HCT116 (cell line): Measurements from ENCODE around the gene DTWD2. TPM values are rescaled to one million over a fixed set of nuclear protein-coding genes. Genes with fewer than 3 reads are reported as not detected.

Experiments
- EZH2 ChIP-seq: fragments of 200-600 bp; sonication (generic); IDR thresholded peaks from 2 replicates; pipeline ENCODE4 v1.6.1; 2017; ENCODE audit warnings: antibody characterized with exemption, mixed run types
- FOSL1 ChIP-seq: IDR thresholded peaks from 2 replicates; pipeline ENCODE4 v1.6.1; 2012; ENCODE audit warnings: low read depth
- POLR2AphosphoS5 ChIP-seq: IDR thresholded peaks from 2 replicates; pipeline ENCODE4 v1.6.1; 2011; ENCODE audit warnings: mild to moderate bottlenecking, low read depth, low read length, moderate library complexity
- RAD21 ChIP-seq: IDR thresholded peaks from 2 replicates; pipeline ENCODE4 v1.6.1; 2012; ENCODE audit warnings: low read depth, mild to moderate bottlenecking
- SIN3A ChIP-seq: IDR thresholded peaks from 2 replicates; pipeline ENCODE4 v1.6.1; 2012; ENCODE audit warnings: low read depth
- SP1 ChIP-seq: IDR thresholded peaks from 2 replicates; pipeline ENCODE4 v1.6.1; 2012; ENCODE audit warnings: low read depth
- TCF7L2 ChIP-seq: IDR thresholded peaks from 2 replicates; pipeline ENCODE4 v1.7.0; 2011; ENCODE audit warnings: borderline replicate concordance, inconsistent platforms; ENCODE audit not compliant: insufficient read depth, insufficient read length; ENCODE audit errors: extremely low read depth
- ZNF274 ChIP-seq: fragments of 200-500 bp; sonication (Bioruptor generic); IDR thresholded peaks from 2 replicates; pipeline ENCODE4 v1.6.1; 2014; ENCODE audit warnings: mild to moderate bottlenecking, low read depth, low read length, inconsistent platforms
- microRNA-seq: library from miRNA; unstranded; fragments of <30 nt; microRNA quantifications from one replicate; pipeline ENCODE4, GENCODE V29; 2016; ENCODE audit warnings: borderline number of aligned reads
- total RNA-seq: library from RNA; stranded (reverse); gene quantifications from one replicate; pipeline ENCODE4 v1.2.1, GENCODE V29; 2021; ENCODE audit not compliant: unreplicated experiment
- TF ChIP-seq, protein P1 (sequence below): IDR thresholded peaks from 2 replicates; pipeline ENCODE4 v1.6.1; 2011; ENCODE audit warnings: mild to moderate bottlenecking, low read length, moderate library complexity; ENCODE audit not compliant: insufficient replicate concordance; ENCODE audit errors: extremely low read depth

DTWD2 gene
- total RNA-seq, 1 experiment from 2014 or later = 5.2 TPM

DNA sequence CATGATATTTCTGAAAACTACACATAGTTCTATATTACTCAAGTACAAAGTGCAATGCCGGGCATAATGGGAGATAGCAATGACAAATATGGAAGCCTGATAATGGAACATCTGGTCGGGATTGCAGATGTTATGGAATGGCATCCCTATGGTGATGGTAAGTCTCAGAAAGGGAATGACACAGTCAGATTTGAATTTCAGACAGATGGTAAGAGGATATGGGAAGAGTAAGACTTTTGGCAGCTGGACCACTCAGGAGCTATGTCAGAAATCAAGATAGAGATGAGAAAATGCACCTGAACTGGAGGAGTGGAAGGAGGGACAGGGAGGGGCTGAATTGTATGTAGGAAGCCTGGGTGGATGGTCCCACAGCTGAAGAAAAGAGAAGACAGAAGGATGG, 200.0 kb downstream of the DTWD2 start (continued):
- TF ChIP-seq, protein P1, sequence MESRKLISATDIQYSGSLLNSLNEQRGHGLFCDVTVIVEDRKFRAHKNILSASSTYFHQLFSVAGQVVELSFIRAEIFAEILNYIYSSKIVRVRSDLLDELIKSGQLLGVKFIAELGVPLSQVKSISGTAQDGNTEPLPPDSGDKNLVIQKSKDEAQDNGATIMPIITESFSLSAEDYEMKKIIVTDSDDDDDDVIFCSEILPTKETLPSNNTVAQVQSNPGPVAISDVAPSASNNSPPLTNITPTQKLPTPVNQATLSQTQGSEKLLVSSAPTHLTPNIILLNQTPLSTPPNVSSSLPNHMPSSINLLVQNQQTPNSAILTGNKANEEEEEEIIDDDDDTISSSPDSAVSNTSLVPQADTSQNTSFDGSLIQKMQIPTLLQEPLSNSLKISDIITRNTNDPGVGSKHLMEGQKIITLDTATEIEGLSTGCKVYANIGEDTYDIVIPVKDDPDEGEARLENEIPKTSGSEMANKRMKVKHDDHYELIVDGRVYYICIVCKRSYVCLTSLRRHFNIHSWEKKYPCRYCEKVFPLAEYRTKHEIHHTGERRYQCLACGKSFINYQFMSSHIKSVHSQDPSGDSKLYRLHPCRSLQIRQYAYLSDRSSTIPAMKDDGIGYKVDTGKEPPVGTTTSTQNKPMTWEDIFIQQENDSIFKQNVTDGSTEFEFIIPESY = no peak
- TF ChIP-seq FOSL1 (no peak), EZH2 (no peak), ZNF274 (no peak), POLR2AphosphoS5 (no peak), SP1 (no peak), RAD21 (no peak), TCF7L2 (no peak), SIN3A (no peak)
- TF ChIP-seq, all 23 proteins: peak for 0

Small RNA genes within 50 kb of the gene (microRNA-seq; reads per million reads assigned to microRNA genes)
- not detected for gene MIR1244-2

Other genes with a start within 250 kb of the DTWD2 start
- 21.1 TPM for gene DMXL1, start 82.5 kb upstream of the DTWD2 start, total RNA-seq